Naive thymus-derived CD4-positive, alpha-beta T cell (primary cell): ENCODE measurements around the gene CDH4. TPM values are rescaled to one million over a fixed set of nuclear protein-coding genes. Genes with fewer than 3 reads are reported as not detected.

Source experiments
- ATAC-seq: fragments of 150-1000 bp; cut with Tn5 transposase; 2 replicates; pipeline ENCODE4 v1.10.0; 2021; ENCODE audit warnings: mild to moderate bottlenecking, moderate library complexity
- CTCF ChIA-PET: fragments of 350-600 bp; sonication (Branson Sonifier 250); formaldehyde crosslinking; loops from one replicate; lab custom pipeline; 2021; ENCODE audit warnings: antibody characterized with exemption; lab: Charles Lee
- POLR2A ChIA-PET: fragments of 350-600 bp; sonication (Branson Sonifier 250); formaldehyde crosslinking; loops from one replicate; lab custom pipeline; 2021; ENCODE audit warnings: antibody characterized with exemption, inconsistent platforms; lab: Charles Lee
- DNase-seq, 9 donors: peaks; one replicate each; pipeline versions ENCODE4 v3.0.0 to v3.0.0-alpha.2; 2020 to 2022; ENCODE audit warnings: mixed read lengths in 1 of 9
- H3K27ac ChIP-seq: one replicate; pipeline ENCODE4 v1.7.0; 2013; ENCODE audit warnings: mild to moderate bottlenecking, low read depth, low read length, moderate library complexity
- H3K27me3 ChIP-seq, 2 donors: one replicate each; pipeline ENCODE4 v1.7.0; 2013; ENCODE audit warnings: low read length in 2 of 2, mild to moderate bottlenecking in 2 of 2, moderate library complexity in 2 of 2; ENCODE audit not compliant: control insufficient read depth in 2 of 2, insufficient read depth in 2 of 2
- H3K36me3 ChIP-seq, 3 experiments: 1 replicate in 2 of 3; 2 replicates in 1 of 3; pipeline ENCODE4 v1.7.0; 2013; ENCODE audit warnings: low read length in 3 of 3, mild to moderate bottlenecking in 3 of 3, moderate library complexity in 1 of 3; ENCODE audit not compliant: insufficient read depth in 3 of 3, control insufficient read depth in 2 of 3
- H3K4me1 ChIP-seq, 2 donors: one replicate each; pipeline ENCODE4 v1.7.0; 2013; ENCODE audit warnings: low read length in 2 of 2, mild to moderate bottlenecking in 2 of 2, moderate library complexity in 1 of 2; ENCODE audit not compliant: control insufficient read depth in 2 of 2, insufficient read depth in 2 of 2
- H3K4me3 ChIP-seq: 2 replicates; pipeline ENCODE4 v1.7.0; 2013; ENCODE audit warnings: mild to moderate bottlenecking, low read length
- H3K9me3 ChIP-seq, 3 experiments: 1 replicate in 2 of 3; 2 replicates in 1 of 3; pipeline ENCODE4 v1.7.0; 2013; ENCODE audit warnings: low read length in 3 of 3; ENCODE audit not compliant: control insufficient read depth in 2 of 3
- H3K27ac Mint-ChIP-seq, 9 donors: one replicate each; pipeline ENCODE4 v1.8.0; 2020 to 2022; ENCODE audit warnings: mixed read lengths in 9 of 9, mild to moderate bottlenecking in 8 of 9, moderate library complexity in 5 of 9, inconsistent platforms in 2 of 9
- H3K27me3 Mint-ChIP-seq, 5 donors: one replicate each; pipeline ENCODE4 v1.8.0; 2021 to 2022; ENCODE audit warnings: mixed read lengths in 5 of 5, mild to moderate bottlenecking in 1 of 5
- H3K36me3 Mint-ChIP-seq, 5 donors: one replicate each; pipeline ENCODE4 v1.8.0; 2020 to 2022; ENCODE audit warnings: mixed read lengths in 5 of 5, mild to moderate bottlenecking in 3 of 5, inconsistent platforms in 1 of 5
- H3K4me1 Mint-ChIP-seq, 7 donors: one replicate each; pipeline ENCODE4 v1.8.0; 2020 to 2022; ENCODE audit warnings: mixed read lengths in 7 of 7, mild to moderate bottlenecking in 3 of 7, inconsistent platforms in 1 of 7
- H3K4me3 Mint-ChIP-seq, 10 donors: one replicate each; pipeline ENCODE4 v1.8.0; 2020 to 2022; ENCODE audit warnings: mild to moderate bottlenecking in 10 of 10, mixed read lengths in 10 of 10, moderate library complexity in 6 of 10, inconsistent platforms in 2 of 10
- H3K9me3 Mint-ChIP-seq, 11 donors: one replicate each; pipeline ENCODE4 v1.8.0; 2020 to 2022; ENCODE audit warnings: mixed read lengths in 11 of 11, mild to moderate bottlenecking in 4 of 11, inconsistent platforms in 1 of 11, moderate library complexity in 1 of 11
- intact Hi-C, 2 donors: fragments of 100-400 bp; cut with micrococcal nuclease; formaldehyde crosslinking; loops; one replicate each; pipeline ENCODE4 v1.15.1; 2023
- polyA plus RNA-seq, 2 donors: library from polyadenylated mRNA; unstranded; fragments of 300-500 nt; fragmentation: Illumina TruSeq; gene quantifications; one replicate each; pipeline ENCODE4 v1.2.3, GENCODE V29; 2021
- total RNA-seq, 6 experiments: library from RNA in 5 of 6; stranded (reverse) in 5 of 6; gene quantifications; 1 replicate in 5 of 6; 2 replicates in 1 of 6; pipeline ENCODE4 v1.2.3 and lab custom pipeline; 2021 to 2026

The CDH4 gene
- total and polyA plus RNA-seq, 7 experiments from 2014 or later, result 0.05 to 0.43 (median 0.14) TPM; not detected in 1

GRCh38 chr20:61503106-61503505 lies 251.0 kb downstream of the CDH4 start:
- H3K9me3 Mint-ChIP-seq, result peaks cover 0 to 5% (median 0%) of the 10 kb centered on the region in 11 donors

GRCh38 chr20:61505508-61505907 lies 253.4 kb downstream of the CDH4 start:
- intact Hi-C loops, result no loop called here
- ChIA-PET POLR2A (no interaction called here), CTCF (no interaction called here)

More at GRCh38 chr20:61503106-61503505, 251.0 kb downstream of the CDH4 start:
- ChIA-PET CTCF (no interaction called here), POLR2A (no interaction called here)
- no peak for ATAC-seq
- Histone ChIP-seq H3K27me3 (no peaks in the 10 kb centered on the region), H3K4me1 (no peaks in the 10 kb centered on the region), H3K27ac (no peak overlapping the region), H3K36me3 (no peaks in the 10 kb centered on the region), H3K9me3 (no peaks in the 10 kb centered on the region), H3K4me3 (no peak overlapping the region)
- no peak for DNase-seq
- Mint-ChIP-seq H3K27ac (no peak overlapping the region), H3K36me3 (peaks cover 0 to 3% (median 0%) of the 10 kb centered on the region in 5 donors), H3K4me1 (peaks cover 0 to 26% (median 6%) of the 10 kb centered on the region in 7 donors), H3K4me3 (no peak overlapping the region), H3K27me3 (peaks cover 0 to 12% (median 0%) of the 10 kb centered on the region in 5 donors)
- intact Hi-C loops, result no loop called here

GRCh38 chr20:61507778-61508177 lies 255.7 kb downstream of the CDH4 start:
- Histone ChIP-seq H3K4me1 (no peaks in the 10 kb centered on the region), H3K4me3 (no peak overlapping the region), H3K27ac (no peak overlapping the region), H3K9me3 (no peaks in the 10 kb centered on the region), H3K27me3 (no peaks in the 10 kb centered on the region), H3K36me3 (no peaks in the 10 kb centered on the region)
- ChIA-PET POLR2A (no interaction called here), CTCF (no interaction called here)
- Mint-ChIP-seq H3K27ac (no peak overlapping the region), H3K4me1 (peaks cover 0 to 4% (median 0%) of the 10 kb centered on the region in 7 donors), H3K27me3 (peaks cover 0 to 12% (median 0%) of the 10 kb centered on the region in 5 donors), H3K4me3 (no peak overlapping the region), H3K36me3 (no peaks in the 10 kb centered on the region), H3K9me3 (peaks cover 0 to 2% (median 0%) of the 10 kb centered on the region in 11 donors)
- DNase-seq, result no peak
- no peak for ATAC-seq
- intact Hi-C loops, result no loop called here

More at GRCh38 chr20:61505508-61505907, 253.4 kb downstream of the CDH4 start:
- Histone ChIP-seq H3K4me3 (no peak overlapping the region), H3K27ac (no peak overlapping the region), H3K9me3 (no peaks in the 10 kb centered on the region), H3K27me3 (no peaks in the 10 kb centered on the region), H3K4me1 (no peaks in the 10 kb centered on the region), H3K36me3 (no peaks in the 10 kb centered on the region)
- peaks cover 0 to 5% (median 0%) of the 10 kb centered on the region in 11 donors for H3K9me3 Mint-ChIP-seq
- ATAC-seq (no peak), DNase-seq (no peak)
- peaks cover 0 to 21% (median 6%) of the 10 kb centered on the region in 7 donors for H3K4me1 Mint-ChIP-seq
- H3K27me3 Mint-ChIP-seq, result peaks cover 0 to 12% (median 0%) of the 10 kb centered on the region in 5 donors
- H3K27ac Mint-ChIP-seq, result no peak overlapping the region
- peaks cover 0 to 3% (median 0%) of the 10 kb centered on the region in 5 donors for H3K36me3 Mint-ChIP-seq
- no peak overlapping the region for H3K4me3 Mint-ChIP-seq

DNA sequence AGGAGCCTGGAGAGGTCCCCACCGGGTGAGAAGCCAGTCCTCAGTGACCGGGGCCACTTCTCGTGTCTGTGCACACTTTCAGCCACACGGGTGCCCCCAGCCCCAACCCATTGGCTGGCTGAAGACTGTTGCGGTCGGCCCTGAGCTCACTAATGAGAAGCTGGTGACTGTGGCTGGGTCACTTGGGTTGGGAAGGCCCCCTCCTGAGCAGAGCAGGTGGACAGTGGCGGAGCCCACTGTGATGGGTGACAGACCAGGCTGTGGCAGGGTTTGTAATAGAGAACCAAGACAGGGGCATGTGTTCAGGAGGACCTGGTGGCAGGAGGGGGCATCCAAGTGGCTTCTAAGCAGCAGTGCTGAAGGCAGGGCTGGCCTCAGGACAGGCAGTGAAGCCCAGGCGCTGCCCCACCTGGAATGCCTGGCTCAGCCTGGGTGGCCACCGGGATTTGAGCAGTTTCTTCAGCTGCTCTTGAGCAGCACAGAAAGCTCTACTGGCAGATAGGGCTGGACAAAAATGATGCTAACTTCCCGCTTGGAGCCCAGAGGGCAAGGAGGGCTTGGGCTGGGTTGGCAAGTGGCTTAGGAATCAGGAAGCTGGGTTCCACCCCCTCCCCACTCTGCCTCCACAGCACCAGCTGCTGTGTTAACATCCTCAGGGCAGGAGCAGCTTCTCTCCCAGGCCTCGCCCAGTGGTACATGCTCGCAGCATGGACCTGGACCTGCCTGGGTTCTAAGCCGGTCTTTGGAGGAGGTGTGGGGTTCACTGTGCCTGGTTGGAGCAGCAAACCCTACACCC lies 256.4 kb downstream of the CDH4 start:
- ChIA-PET POLR2A (no interaction called here), CTCF (no interaction called here)
- Mint-ChIP-seq H3K27me3 (peaks cover 0 to 13% (median 0%) of the 10 kb centered on the region in 5 donors), H3K4me3 (no peak overlapping the region), H3K36me3 (no peaks in the 10 kb centered on the region), H3K27ac (no peak overlapping the region), H3K9me3 (peaks cover 0 to 2% (median 0%) of the 10 kb centered on the region in 11 donors), H3K4me1 (no peaks in the 10 kb centered on the region)
- Histone ChIP-seq H3K4me1 (no peaks in the 10 kb centered on the region), H3K4me3 (no peak overlapping the region), H3K9me3 (no peaks in the 10 kb centered on the region), H3K36me3 (no peaks in the 10 kb centered on the region), H3K27me3 (no peaks in the 10 kb centered on the region), H3K27ac (no peak overlapping the region)
- ATAC-seq (no peak), DNase-seq (no peak)
- intact Hi-C loops, result no loop called here

- Histone ChIP-seq H3K27me3 (no peaks in the 10 kb centered on the region), H3K4me3 (no peak overlapping the region), H3K9me3 (no peaks in the 10 kb centered on the region), H3K4me1 (no peaks in the 10 kb centered on the region), H3K27ac (no peak overlapping the region), H3K36me3 (no peaks in the 10 kb centered on the region)
- Mint-ChIP-seq H3K27me3 (peaks cover 0 to 18% (median 0%) of the 10 kb centered on the region in 5 donors), H3K36me3 (no peaks in the 10 kb centered on the region), H3K27ac (no peak overlapping the region), H3K4me1 (no peaks in the 10 kb centered on the region), H3K4me3 (no peak overlapping the region), H3K9me3 (peaks cover 0 to 2% (median 0%) of the 10 kb centered on the region in 11 donors)
- POLR2A ChIA-PET, result no interaction called here
- ATAC-seq (no peak), DNase-seq (no peak)
- CTCF ChIA-PET, result no interaction called here
- intact Hi-C loops, result no loop called here
Measured at GRCh38 chr20:61510778-61511330, 258.8 kb downstream of the CDH4 start.

GRCh38 chr20:61512475-61512874 lies 260.4 kb downstream of the CDH4 start:
- intact Hi-C loops, result no loop called here
- no peaks in the 10 kb centered on the region for H3K9me3 ChIP-seq
- no peaks in the 10 kb centered on the region for H3K27me3 ChIP-seq
- H3K9me3 Mint-ChIP-seq, result peaks cover 0 to 4% (median 0%) of the 10 kb centered on the region in 11 donors
- no peaks in the 10 kb centered on the region for H3K36me3 Mint-ChIP-seq
- no peak overlapping the region for H3K4me3 Mint-ChIP-seq
- DNase-seq (no peak), ATAC-seq (no peak)
- H3K4me1 ChIP-seq, result no peaks in the 10 kb centered on the region
- ChIA-PET POLR2A (no interaction called here), CTCF (no interaction called here)
- no peaks in the 10 kb centered on the region for H3K4me1 Mint-ChIP-seq
- no peak overlapping the region for H3K4me3 ChIP-seq
- peaks cover 0 to 18% (median 0%) of the 10 kb centered on the region in 5 donors for H3K27me3 Mint-ChIP-seq
- H3K27ac Mint-ChIP-seq, result no peak overlapping the region
- H3K27ac ChIP-seq, result no peak overlapping the region
- no peaks in the 10 kb centered on the region for H3K36me3 ChIP-seq
